ENCODE measurements around the gene HNRNPAB. TPM values are rescaled to one million over a fixed set of nuclear protein-coding genes. Genes with fewer than 3 reads are reported as not detected.
"Not testable (repeated sequence)": the region's sequence is repeated elsewhere in the genome, so short reads cannot be mapped to it uniquely, and the experiment has no call there.

HNRNPAB gene
- total RNA-seq, 4 donors from 2014 or later = 74.8 to 135 (median 81.4) TPM

DNA sequence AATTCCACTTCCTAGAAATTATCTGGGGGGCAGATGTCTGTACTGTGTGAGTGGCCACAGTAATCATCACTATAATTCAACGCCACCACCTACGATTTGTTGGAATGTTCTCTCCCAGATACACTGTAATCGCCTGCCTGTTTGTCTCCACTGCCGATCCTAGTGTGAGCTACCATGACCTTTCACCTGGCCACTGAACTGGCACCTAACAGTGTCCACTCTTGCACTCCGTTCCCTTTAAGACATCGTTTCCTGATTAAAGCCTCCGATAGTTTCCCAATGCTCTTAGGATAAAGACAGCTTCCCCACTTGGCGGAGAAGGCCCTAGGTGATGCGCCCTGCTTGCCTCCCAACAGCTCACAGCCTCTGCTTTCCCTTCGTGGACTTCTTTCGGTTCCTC is 24.3 kb downstream of the HNRNPAB start:
- H3K27ac ChIP-seq = peak overlapping the region in 2 of 4 donors; percentile 82 to 90
- no peak for TF ChIP-seq POLR2A (IDR thresholded peaks at IDR 0.05)
- TF ChIP-seq, protein P1, sequence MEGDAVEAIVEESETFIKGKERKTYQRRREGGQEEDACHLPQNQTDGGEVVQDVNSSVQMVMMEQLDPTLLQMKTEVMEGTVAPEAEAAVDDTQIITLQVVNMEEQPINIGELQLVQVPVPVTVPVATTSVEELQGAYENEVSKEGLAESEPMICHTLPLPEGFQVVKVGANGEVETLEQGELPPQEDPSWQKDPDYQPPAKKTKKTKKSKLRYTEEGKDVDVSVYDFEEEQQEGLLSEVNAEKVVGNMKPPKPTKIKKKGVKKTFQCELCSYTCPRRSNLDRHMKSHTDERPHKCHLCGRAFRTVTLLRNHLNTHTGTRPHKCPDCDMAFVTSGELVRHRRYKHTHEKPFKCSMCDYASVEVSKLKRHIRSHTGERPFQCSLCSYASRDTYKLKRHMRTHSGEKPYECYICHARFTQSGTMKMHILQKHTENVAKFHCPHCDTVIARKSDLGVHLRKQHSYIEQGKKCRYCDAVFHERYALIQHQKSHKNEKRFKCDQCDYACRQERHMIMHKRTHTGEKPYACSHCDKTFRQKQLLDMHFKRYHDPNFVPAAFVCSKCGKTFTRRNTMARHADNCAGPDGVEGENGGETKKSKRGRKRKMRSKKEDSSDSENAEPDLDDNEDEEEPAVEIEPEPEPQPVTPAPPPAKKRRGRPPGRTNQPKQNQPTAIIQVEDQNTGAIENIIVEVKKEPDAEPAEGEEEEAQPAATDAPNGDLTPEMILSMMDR (IDR thresholded peaks at IDR 0.05) = no peak
- peaks cover 0 to 58% (median 0%) of the 10 kb centered on the region in 3 donors for H3K36me3 ChIP-seq

DNA sequence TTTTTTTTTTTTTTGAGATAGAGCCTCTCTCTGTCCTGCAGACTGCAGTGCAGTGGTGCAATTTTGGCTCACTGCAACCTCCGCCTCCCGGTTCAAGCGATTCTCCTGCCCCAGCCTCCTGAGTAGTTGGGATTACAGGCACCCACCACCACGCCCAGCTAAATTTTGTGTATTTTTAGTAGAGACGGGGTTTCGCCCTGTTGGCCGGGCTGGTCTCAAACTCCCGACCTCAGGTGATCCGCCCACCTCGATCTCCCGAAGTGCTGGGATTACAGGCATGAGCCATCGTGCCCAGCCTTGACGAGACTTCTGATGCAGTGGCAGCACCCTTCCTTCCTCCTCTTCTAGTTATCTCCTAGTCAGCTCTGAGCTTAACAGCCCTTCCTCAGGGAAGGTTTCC is 24.8 kb downstream of the HNRNPAB start:
- not testable (repeated sequence) for H3K4me3 ChIP-seq, H3K27me3 ChIP-seq, H3K9me3 ChIP-seq, DNase-seq
- Histone ChIP-seq H3K4me1 (peaks cover 0 to 58% (median 16%) of the 10 kb centered on the region in 4 donors), H3K27ac (peak overlapping the region in 2 of 4 donors; percentile 11 to 14), H3K36me3 (peaks cover 0 to 53% (median 0%) of the 10 kb centered on the region in 3 donors)

More for the DNA sequence above, 24.3 kb downstream of the HNRNPAB start:
- no peaks in the 10 kb centered on the region for H3K27me3 ChIP-seq
- H3K9me3 ChIP-seq = no peaks in the 10 kb centered on the region
- H3K4me1 ChIP-seq = peaks cover 0 to 63% (median 16%) of the 10 kb centered on the region in 4 donors
- DNase-seq = no peak
- no peak overlapping the region for H3K4me3 ChIP-seq

- H3K4me1 ChIP-seq = peaks cover 0 to 63% (median 16%) of the 10 kb centered on the region in 4 donors
- no peak overlapping the region for H3K4me3 ChIP-seq
- no peaks in the 10 kb centered on the region for H3K27me3 ChIP-seq
- no peaks in the 10 kb centered on the region for H3K9me3 ChIP-seq
- TF ChIP-seq, protein P1 (IDR thresholded peaks at IDR 0.05) = no peak
- TF ChIP-seq POLR2A (IDR thresholded peaks at IDR 0.05) = no peak
- peaks cover 0 to 46% (median 0%) of the 10 kb centered on the region in 3 donors for H3K36me3 ChIP-seq
- H3K27ac ChIP-seq = peak overlapping the region in 3 of 4 donors; percentile 11 to 95 (median 40)
- no peak for DNase-seq
Observed at GRCh38 chr5:178229861-178230260, 25.5 kb downstream of the HNRNPAB start.

DNA sequence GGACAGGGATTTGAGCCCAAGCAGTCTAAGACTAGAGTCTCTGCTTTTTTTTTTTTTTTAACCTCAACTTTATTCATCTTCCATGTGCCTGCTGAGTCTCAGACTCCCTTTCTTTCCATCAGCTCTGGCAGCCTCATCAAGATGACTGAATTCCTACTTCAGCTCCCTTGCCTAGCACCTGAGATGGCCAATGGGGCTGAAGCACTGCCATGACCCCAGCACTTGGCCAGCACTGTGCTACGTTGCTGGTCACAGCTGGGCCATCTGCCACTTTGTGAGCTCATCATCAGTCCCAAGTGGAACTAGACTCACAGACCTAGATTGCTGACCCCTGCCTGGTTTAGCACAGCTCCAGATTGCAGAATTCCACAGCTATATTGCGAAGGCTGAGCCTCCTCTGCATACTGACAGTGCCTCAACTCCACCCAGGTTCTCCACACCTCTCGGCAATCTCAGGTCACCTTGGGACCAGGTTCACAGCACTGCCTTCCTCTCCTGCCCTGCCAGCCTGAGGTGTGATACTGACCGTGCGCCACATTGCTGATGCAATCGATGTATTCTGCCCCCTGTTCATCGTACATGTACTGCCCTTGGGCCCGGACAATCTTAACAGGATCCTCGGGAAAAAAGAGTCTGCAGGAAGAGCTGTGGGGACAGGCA is 26.7 kb downstream of the HNRNPAB start:
- Histone ChIP-seq H3K27me3 (no peaks in the 10 kb centered on the region), H3K27ac (peak overlapping the region; percentile 95 to 98 (median 97)), H3K36me3 (peaks cover 0 to 37% (median 0%) of the 10 kb centered on the region in 3 donors), H3K9me3 (no peaks in the 10 kb centered on the region), H3K4me1 (peaks cover 0 to 52% (median 15%) of the 10 kb centered on the region in 4 donors), H3K4me3 (peak overlapping the region; percentile 68 to 96 (median 85))
- TF ChIP-seq, protein P1 (IDR thresholded peaks at IDR 0.05) = no peak
- peak; percentile 59 to 75 for TF ChIP-seq POLR2A (IDR thresholded peaks at IDR 0.05)
- peak in 2 of 3 donors; percentile 81 for DNase-seq

DNA sequence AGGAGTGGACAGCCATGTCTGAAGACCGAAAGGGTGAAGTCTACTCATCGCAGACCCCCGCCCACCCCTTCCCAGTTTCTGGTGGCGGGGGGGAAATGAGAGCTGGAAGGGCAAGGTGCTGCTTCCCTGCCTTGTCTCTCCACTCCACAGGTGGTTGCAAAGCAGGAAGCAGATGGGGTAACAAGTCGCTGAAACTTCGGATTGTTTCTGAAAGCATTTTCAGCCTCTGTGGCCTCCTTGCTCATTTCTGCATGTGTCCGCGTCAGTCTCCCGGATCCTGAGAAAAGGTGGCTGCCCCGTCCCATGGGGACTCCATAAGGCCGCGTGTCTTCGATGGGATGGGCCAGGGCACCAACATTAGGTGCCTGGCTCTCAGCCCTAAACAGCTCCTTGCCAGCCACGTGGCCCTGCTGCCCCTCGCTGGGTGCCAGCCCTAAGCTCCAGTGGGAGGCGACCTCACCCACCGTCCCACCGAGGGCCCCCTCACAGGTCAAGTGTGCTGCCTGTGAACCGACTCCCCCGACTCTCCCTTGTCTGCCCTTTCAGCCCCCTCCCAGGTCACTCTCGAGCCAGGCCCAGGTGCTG is 27.3 kb downstream of the HNRNPAB start:
- H3K4me1 ChIP-seq = peaks cover 0 to 58% (median 15%) of the 10 kb centered on the region in 4 donors
- DNase-seq = no peak
- no peaks in the 10 kb centered on the region for H3K27me3 ChIP-seq
- peaks cover 0 to 37% (median 0%) of the 10 kb centered on the region in 3 donors for H3K36me3 ChIP-seq
- no peaks in the 10 kb centered on the region for H3K9me3 ChIP-seq
- H3K27ac ChIP-seq = peak overlapping the region; percentile 95 to 98 (median 97)
- H3K4me3 ChIP-seq = peak overlapping the region; percentile 68 to 96 (median 85)
- TF ChIP-seq POLR2A (IDR thresholded peaks at IDR 0.05) = no peak
- TF ChIP-seq, protein P1 (IDR thresholded peaks at IDR 0.05) = no peak
